NAMALWA (cell line): ENCODE results near the gene RRP1.
A peak's percentile ranks its signal among the peaks of the same experiment; 100 is the strongest.

Source experiments
- DNase-seq: peaks from one replicate; pipeline ENCODE4 v3.0.0-alpha.2; 2015; ENCODE audit warnings: low spot score

Gene RRP1, protein sequence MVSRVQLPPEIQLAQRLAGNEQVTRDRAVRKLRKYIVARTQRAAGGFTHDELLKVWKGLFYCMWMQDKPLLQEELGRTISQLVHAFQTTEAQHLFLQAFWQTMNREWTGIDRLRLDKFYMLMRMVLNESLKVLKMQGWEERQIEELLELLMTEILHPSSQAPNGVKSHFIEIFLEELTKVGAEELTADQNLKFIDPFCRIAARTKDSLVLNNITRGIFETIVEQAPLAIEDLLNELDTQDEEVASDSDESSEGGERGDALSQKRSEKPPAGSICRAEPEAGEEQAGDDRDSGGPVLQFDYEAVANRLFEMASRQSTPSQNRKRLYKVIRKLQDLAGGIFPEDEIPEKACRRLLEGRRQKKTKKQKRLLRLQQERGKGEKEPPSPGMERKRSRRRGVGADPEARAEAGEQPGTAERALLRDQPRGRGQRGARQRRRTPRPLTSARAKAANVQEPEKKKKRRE

DNA sequence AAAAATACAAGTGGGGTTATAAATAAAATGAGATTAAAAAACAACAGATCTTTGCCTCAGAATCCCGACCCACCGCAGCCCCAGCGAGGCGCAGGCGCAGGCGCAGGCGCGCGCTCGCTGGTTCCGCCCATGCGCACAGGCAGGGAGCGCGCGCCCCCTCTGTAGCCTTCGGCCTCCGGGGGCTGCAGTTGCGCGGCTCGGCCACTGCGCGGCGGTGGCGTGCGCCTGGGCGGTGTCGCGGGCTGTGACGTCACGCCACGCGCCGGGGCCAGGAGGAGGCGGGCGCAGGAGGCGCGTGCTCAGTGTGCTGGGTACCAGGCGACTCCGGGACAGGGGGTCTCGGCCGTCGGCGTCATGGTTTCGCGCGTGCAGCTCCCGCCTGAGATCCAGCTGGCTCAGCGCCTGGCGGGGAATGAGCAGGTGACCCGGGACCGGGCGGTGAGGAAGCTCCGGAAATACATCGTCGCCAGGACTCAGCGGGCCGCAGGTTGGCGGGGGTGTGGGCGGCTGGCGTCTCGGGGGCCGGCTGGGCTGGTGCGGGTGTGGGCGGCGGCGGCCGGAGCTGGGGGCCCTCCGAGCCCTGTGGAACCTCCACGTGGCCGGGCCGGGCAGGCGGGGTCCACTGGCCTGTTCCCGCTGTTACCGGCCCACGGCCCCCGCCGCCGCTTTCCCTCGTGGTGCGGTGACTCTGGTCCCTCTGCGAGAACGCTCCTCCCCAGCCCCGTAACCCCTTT is at the start of gene RRP1:
Gene RRP1, plus strand, starts transcription at position 302 of the 734 bp plus-strand sequence. Its CDS starts 53 bp downstream, at position 355.
- peak; percentile 94 for DNase-seq

DNA sequence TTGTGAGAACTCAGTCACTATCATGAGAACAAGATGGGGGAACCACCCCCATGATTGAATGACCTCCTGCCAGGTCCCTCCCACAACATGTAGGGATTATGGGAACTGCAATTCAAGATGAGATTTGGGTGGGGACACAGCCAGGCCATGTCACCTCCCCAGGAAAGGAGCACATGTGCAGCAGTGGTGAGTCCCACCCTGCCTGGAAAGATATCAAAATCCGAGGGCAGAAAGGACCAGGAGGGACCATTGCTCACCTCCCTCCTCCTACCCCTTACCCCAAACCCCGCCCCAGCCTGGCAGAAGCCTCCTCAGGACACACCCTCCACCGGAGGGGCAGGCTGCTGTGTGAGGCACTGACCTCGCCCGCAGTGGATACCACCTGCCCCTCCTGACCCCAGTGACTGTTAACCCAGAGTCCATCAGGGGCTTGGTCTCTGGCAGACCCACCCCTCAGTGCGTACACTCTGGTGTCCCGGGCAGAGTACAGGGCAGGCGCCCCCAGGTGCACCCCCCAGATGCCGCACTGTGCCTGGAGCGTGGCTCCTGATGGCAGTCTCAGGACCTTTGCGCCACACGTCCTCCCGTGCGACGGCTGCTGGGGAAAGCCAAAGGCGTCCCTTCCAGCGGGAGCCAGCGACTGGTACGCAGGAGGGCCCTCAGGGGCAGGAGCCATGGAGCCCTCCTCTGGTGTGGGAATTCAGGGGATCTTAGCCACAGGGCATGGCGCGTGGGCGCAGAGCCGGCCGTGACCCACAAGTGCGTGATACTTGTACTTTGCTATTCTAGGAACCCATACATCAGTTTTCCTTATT is 49.5 kb upstream of the RRP1 start:
- no peak for DNase-seq

GRCh38 chr21:43740497-43741156 is 48.8 kb upstream of the RRP1 start:
- DNase-seq, result no peak

DNA sequence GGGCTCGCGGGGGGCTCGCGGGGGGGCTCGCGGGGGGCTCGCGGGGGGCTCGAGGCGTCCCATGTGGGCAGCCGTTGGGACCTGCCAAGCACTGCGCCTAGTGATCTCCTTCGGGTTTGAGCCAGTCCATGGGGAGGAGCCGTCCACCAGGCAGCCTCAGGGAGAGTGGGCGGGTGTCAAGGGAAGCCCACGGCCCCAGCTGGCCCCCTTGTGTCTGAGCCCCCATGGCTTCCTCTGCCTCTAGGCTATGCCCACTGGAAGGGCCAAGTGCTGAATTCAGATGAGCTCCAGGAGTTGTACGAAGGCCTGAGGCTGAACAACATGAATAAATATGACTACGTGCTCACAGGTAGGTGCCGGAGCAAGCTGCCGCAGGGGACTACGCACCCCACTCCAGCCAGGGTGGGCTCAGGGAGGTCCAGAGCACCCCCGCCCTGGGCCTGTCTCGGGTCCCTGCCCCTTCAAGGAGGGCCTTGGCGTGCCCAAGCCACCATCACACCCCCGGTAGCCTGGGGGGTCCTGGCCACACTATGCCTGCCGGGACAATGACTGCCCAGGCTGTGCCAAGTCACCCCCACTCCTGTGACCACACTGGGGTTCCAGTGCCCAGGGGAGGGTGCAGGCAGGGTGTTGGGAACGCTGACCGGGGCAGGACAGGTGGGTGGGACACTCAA is 47.8 kb upstream of the RRP1 start:
- no peak for DNase-seq

DNA sequence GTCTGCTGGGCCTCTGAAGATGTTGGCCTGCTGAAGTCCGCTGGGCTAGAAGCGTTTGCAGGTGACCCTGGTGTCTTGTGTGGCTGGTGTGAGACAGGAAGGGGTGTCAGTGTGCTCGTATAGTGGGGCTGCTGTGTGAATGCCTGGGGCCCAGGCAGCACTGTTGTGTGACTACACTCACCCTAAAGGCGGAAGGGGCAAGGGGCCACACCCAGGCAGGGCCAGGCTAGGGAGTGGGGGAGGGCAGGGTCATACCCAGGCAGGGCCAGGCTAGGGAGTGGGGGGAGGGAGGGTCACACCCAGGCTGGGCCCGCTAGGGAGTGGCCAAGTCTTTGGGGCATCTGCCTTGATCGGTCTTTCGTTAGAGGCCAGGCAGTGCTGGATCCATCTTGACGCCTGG is 45.4 kb upstream of the RRP1 start:
- DNase-seq, result no peak

DNA sequence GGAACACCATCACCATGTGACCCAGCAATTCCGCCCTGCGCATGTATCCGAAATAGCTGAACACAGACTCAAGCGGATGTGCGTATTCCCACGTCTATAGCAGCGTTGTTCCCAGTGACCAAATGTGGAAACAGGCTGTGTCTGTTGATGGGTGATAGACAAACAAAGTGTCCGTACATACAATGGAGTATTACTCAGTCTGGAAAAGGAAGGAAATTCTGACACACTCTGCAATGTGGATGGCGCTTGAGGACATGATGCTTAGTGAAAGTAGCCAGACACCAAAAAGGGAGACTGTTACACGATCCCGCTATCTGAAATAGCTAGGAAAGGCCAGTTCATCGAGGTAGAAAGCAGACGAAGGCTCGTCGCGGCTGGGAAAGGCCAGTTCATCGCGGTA is 44.7 kb upstream of the RRP1 start:
- no peak for DNase-seq

DNA sequence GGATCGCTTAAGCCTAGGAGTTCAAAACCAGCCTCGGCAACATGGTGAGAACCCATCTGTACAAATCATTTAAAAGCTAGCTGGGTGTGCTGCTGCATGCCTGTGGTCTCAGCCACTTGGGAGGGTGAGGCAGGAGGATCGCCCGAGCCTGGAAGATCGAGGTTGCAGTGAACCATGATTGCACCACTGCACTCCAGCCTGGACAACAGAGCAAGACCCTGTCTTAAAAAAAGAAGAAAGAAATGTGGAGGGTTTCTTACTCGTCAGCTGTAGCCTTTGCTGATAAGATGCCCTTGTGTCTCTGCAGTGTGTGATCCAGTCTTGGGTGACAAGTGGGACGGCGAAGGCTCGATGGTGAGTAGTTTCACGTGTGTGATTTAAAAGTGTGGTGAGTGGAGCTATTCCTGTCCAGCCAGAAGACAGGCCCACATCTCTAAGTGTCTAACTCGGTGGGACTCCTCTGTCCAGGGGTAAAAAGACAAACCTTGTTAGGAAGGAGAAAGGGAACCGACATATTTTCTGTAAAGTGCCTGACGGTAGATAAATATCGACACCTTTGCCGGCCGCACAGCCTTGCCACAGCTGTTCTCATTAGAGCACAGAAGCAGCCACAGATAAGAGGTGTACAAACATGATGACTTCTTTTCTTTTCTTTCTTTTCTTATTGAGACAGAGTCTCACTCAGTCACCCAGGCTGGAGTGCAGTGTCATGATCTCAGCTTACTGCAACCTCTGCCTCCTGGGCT is 43.4 kb upstream of the RRP1 start:
- no peak for DNase-seq

GRCh38 chr21:43748622-43749021 is 40.8 kb upstream of the RRP1 start:
- DNase-seq, result no peak

- no peak for DNase-seq
Measured at GRCh38 chr21:43749651-43750262, 39.6 kb upstream of the RRP1 start.

DNA sequence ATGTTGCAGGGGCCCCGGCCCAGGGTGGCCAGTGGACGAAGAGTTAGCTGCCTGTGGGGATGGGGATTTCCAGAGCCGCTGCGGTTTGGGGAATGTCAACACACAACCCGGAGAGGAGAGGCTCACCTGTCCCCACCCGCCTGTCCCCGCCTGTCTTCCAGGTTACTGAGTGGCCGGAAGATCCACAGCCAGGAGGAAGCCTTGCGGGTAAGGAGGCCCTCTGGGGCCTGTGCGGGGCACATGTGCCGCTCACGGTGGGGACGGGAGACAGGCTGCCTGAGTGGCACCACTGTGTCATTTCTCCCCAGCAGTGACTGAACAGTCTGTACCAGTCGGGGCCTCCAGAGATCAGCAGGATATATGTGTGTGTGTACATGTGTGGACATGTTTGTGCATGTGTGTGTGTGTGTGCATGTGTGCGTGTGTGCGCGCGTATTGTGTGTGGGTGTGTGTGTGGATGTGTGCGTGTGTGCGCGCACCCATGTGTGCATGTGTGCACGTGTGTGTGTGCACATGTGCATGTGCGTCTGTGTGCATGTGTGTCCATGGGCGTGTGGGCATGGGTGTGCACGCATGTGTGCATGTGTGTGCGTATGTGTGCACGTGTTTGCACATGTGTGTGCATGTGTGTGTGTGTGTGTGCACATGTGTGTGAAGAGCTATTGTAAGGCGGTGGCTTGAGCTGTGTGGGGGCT is 38.9 kb upstream of the RRP1 start:
- no peak for DNase-seq

GRCh38 chr21:43751955-43752591 is 37.3 kb upstream of the RRP1 start:
- no peak for DNase-seq

- DNase-seq, result no peak
Measured at GRCh38 chr21:43752758-43753438, 36.5 kb upstream of the RRP1 start.

DNA sequence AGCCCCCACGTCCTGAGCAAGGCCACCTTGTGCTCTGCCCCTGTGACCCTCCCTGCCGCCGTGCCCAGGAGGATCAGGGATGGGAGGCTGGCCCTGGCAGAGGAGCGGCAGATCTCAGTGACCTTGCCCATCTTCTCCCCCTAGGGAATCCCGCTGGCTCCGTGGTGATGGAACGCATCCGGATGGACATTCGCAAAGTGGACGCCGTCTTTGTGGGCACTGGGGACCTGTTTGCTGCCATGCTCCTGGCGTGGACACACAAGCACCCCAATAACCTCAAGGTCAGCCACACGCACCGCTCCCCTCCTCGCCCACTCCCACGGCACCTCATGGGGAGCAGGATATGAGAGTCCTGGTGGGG is 36.0 kb upstream of the RRP1 start:
- DNase-seq, result no peak

DNA sequence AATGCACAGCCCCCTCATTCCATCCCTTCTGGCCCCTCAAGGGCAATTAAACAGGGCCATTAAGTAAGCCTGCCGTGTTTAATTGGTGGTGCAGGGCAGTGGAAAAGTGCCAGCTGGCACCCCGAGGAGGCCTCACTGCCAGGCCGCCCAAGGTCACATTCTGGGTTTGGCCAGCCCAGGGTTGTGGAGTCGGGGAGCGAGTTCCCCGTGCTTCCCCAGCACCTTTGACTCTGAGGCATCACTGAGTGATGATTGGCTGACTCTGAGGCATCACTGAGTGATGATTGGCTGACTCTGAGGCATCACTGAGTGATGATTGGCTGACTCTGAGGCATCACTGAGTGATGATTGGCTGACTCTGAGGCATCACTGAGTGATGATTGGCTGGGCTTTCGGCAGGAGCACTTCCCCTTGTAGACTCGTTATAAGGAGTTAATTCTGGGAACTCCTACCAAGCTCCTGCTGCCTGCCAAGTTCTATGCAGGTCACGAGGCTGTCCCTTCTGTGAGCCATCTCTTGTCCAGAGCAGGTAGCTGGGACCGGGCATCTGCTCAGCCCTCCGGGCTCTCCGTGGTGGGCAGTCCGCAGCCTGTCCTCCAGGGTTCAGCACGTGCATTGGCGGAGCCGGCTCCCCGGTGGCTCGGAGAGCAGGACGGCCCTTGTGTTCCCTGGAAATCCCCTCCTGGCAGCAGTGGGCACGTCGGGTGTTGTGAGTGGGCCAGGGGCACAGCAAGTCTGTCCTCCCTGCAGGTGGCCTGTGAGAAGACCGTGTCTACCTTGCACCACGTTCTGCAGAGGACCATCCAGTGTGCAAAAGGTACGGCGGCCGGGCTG is 34.2 kb upstream of the RRP1 start:
- peak; percentile 52 for DNase-seq

GRCh38 chr21:43755820-43756594 is 33.4 kb upstream of the RRP1 start:
- DNase-seq, result no peak

DNA sequence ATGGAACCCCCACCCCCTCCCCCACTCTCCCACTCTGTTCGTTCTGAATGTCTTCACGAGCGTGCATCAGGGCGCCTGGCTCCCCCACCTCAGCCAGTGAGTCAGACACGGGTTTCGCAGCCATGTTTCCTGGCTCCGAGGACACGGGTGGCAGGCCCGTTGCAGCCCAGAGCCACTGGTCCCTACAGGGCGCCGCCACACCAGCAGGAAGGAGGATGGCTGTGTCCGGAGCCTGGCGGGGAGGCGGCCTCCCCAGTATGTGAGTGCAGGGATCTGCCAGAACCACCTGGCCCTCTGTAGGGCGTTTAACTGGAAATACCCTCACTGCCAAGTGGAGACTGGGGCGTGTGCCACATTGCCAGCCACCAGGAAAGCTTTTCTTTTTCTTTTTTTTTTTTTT is 31.8 kb upstream of the RRP1 start:
- no peak for DNase-seq

GRCh38 chr21:43758111-43758641 is 31.2 kb upstream of the RRP1 start:
- DNase-seq, result no peak
